Naive B cell (primary cell): ENCODE results near the gene PTPN11. TPM values are rescaled to one million over a fixed set of nuclear protein-coding genes. Genes with fewer than 3 reads are reported as not detected.

Source experiments
- ATAC-seq, 2 donors: fragments of 150-1000 bp; cut with Tn5 transposase; 2 replicates each; pipeline ENCODE4 v1.10.0; 2021; ENCODE audit warnings: low read depth in 2 of 2, mild to moderate bottlenecking in 2 of 2, moderate library complexity in 2 of 2
- DNase-seq: peaks from one replicate; pipeline ENCODE4 v3.0.0; 2022
- H3K27ac Mint-ChIP-seq, 6 donors: one replicate each; pipeline ENCODE4 v1.8.0; 2020 to 2022; ENCODE audit warnings: mild to moderate bottlenecking in 6 of 6, mixed read lengths in 6 of 6, moderate library complexity in 5 of 6, inconsistent platforms in 2 of 6
- H3K27me3 Mint-ChIP-seq, 3 donors: one replicate each; pipeline ENCODE4 v1.8.0; 2021 to 2022; ENCODE audit warnings: mixed read lengths in 3 of 3, mild to moderate bottlenecking in 1 of 3
- H3K36me3 Mint-ChIP-seq, 2 donors: one replicate each; pipeline ENCODE4 v1.8.0; 2020 to 2022; ENCODE audit warnings: mixed read lengths in 2 of 2, inconsistent platforms in 1 of 2, mild to moderate bottlenecking in 1 of 2
- H3K4me1 Mint-ChIP-seq, 3 donors: one replicate each; pipeline ENCODE4 v1.8.0; 2020 to 2022; ENCODE audit warnings: mixed read lengths in 3 of 3, inconsistent platforms in 1 of 3, mild to moderate bottlenecking in 1 of 3, moderate library complexity in 1 of 3
- H3K4me3 Mint-ChIP-seq, 8 donors: one replicate each; pipeline ENCODE4 v1.8.0; 2020 to 2022; ENCODE audit warnings: mild to moderate bottlenecking in 8 of 8, mixed read lengths in 8 of 8, moderate library complexity in 8 of 8, inconsistent platforms in 2 of 8
- H3K9me3 Mint-ChIP-seq, 7 donors: one replicate each; pipeline ENCODE4 v1.8.0; 2020 to 2022; ENCODE audit warnings: mixed read lengths in 7 of 7, mild to moderate bottlenecking in 5 of 7, inconsistent platforms in 2 of 7, moderate library complexity in 1 of 7
- polyA plus RNA-seq, 6 donors: library from polyadenylated mRNA; unstranded; fragments of 300-500 nt; fragmentation: Illumina TruSeq; gene quantifications; one replicate each; pipeline ENCODE4 v1.2.3, GENCODE V29; 2021; ENCODE audit warnings: low read depth in 6 of 6

PTPN11 gene
- polyA plus RNA-seq, 6 donors from 2014 or later: 29.3 to 86.3 (median 76.2) TPM

DNA sequence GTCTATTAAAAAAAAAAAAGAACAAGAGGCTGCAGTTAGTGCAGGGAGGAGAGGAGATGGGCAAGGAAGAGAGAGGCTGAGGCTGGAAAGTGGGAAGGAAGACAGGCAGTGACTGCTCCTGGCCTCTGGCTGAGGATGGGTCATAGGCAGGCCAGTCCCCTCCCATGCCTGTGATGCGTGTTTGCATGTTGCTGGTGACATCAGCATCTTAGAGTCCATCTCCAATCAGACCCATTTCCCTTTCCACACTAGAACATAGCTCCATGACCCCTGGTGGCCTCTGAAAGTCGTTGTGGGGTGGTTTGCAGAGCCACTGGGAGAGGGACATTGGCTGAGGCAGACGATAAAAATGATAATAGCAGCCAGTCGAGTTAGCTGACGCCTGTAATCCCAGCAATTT lies 132.9 kb downstream of the PTPN11 start:
- Mint-ChIP-seq H3K27ac (peak overlapping the region in 1 of 6 donors; percentile 81), H3K36me3 (peaks cover 6 to 12% of the 10 kb centered on the region in 2 donors)

GRCh38 chr12:112555621-112556233 lies 137.0 kb downstream of the PTPN11 start:
- Mint-ChIP-seq H3K4me1 (no peaks in the 10 kb centered on the region), H3K27me3 (peaks cover 24 to 33% (median 26%) of the 10 kb centered on the region in 3 donors), H3K27ac (no peak overlapping the region), H3K36me3 (peaks cover 6 to 12% of the 10 kb centered on the region in 2 donors), H3K9me3 (peaks cover 2 to 20% (median 7%) of the 10 kb centered on the region in 7 donors), H3K4me3 (no peak overlapping the region)
- DNase-seq (no peak), ATAC-seq (no peak)

More for the DNA sequence above, 132.9 kb downstream of the PTPN11 start:
- Mint-ChIP-seq H3K4me1 (no peaks in the 10 kb centered on the region), H3K4me3 (no peak overlapping the region), H3K9me3 (peaks cover 4 to 20% (median 7%) of the 10 kb centered on the region in 7 donors), H3K27me3 (peaks cover 30 to 47% (median 41%) of the 10 kb centered on the region in 3 donors)
- no peak for ATAC-seq
- DNase-seq: no peak

GRCh38 chr12:112557951-112558630 lies 139.3 kb downstream of the PTPN11 start:
- Mint-ChIP-seq H3K9me3 (peaks cover 0 to 12% (median 3%) of the 10 kb centered on the region in 7 donors), H3K36me3 (peaks cover 4 to 6% of the 10 kb centered on the region in 2 donors), H3K27ac (no peak overlapping the region), H3K4me3 (no peak overlapping the region), H3K4me1 (no peaks in the 10 kb centered on the region), H3K27me3 (peaks cover 19 to 39% (median 35%) of the 10 kb centered on the region in 3 donors)
- DNase-seq (no peak), ATAC-seq (no peak)

Other genes with a start within 250 kb of the PTPN11 start
- 10 to 100 TPM in 1 of 6 donors, 1 to 10 TPM in 5; 6.1 to 19.1 (median 8.0) TPM for gene HECTD4, start 36.5 kb upstream of the PTPN11 start, polyA plus RNA-seq
- gene RPL6, start 9.3 kb upstream of the PTPN11 start, polyA plus RNA-seq: 100 to 1,000 TPM; 265 to 541 (median 474) TPM